ENCODE results near the gene NYAP2.

NYAP2 gene

GRCh38 chr2:225497166-225497565 is 97.7 kb downstream of the NYAP2 start:
- no peak overlapping the region for H3K4me3 ChIP-seq (ENCODE audit: low read depth in 1 of 5, low read length in 5 of 5)
- H3K9me3 ChIP-seq (ENCODE audit: control insufficient read depth in 5 of 5, low read length in 5 of 5) = no peaks in the 10 kb centered on the region
- H3K4me1 ChIP-seq (ENCODE audit: control insufficient read depth in 5 of 5, insufficient read depth in 5 of 5, low read length in 5 of 5) = no peaks in the 10 kb centered on the region
- H3K36me3 ChIP-seq (ENCODE audit: control insufficient read depth in 5 of 5, insufficient read depth in 5 of 5, low read length in 5 of 5) = no peaks in the 10 kb centered on the region
- no peaks in the 10 kb centered on the region for H3K27me3 ChIP-seq (ENCODE audit: control insufficient read depth in 5 of 5, insufficient read depth in 4 of 5, low read length in 5 of 5)
- no peak overlapping the region for H3K9ac ChIP-seq (ENCODE audit: low read length in 5 of 5)
- no peak overlapping the region for H3K27ac ChIP-seq (ENCODE audit: low read depth, low read length)

- H3K4me1 ChIP-seq (ENCODE audit: control insufficient read depth in 5 of 5, insufficient read depth in 5 of 5, low read length in 5 of 5) = no peaks in the 10 kb centered on the region
- no peak overlapping the region for H3K27ac ChIP-seq (ENCODE audit: low read depth, low read length)
- no peaks in the 10 kb centered on the region for H3K9me3 ChIP-seq (ENCODE audit: control insufficient read depth in 5 of 5, low read length in 5 of 5)
Observed at GRCh38 chr2:225501022-225501421, 101.5 kb downstream of the NYAP2 start.

GRCh38 chr2:225502971-225503370 is 103.5 kb downstream of the NYAP2 start:
- H3K9me3 ChIP-seq (ENCODE audit: control insufficient read depth in 5 of 5, low read length in 5 of 5) = no peaks in the 10 kb centered on the region
- no peaks in the 10 kb centered on the region for H3K36me3 ChIP-seq (ENCODE audit: control insufficient read depth in 5 of 5, insufficient read depth in 5 of 5, low read length in 5 of 5)
- H3K4me3 ChIP-seq (ENCODE audit: low read depth in 1 of 5, low read length in 5 of 5) = no peak overlapping the region
- H3K27ac ChIP-seq (ENCODE audit: low read depth, low read length) = no peak overlapping the region
- no peak overlapping the region for H3K9ac ChIP-seq (ENCODE audit: low read length in 5 of 5)
- H3K4me1 ChIP-seq (ENCODE audit: control insufficient read depth in 5 of 5, insufficient read depth in 5 of 5, low read length in 5 of 5) = no peaks in the 10 kb centered on the region
- H3K27me3 ChIP-seq (ENCODE audit: control insufficient read depth in 5 of 5, insufficient read depth in 4 of 5, low read length in 5 of 5) = no peaks in the 10 kb centered on the region

More at GRCh38 chr2:225501022-225501421, 101.5 kb downstream of the NYAP2 start:
- Histone ChIP-seq H3K9ac (ENCODE audit: low read length in 5 of 5) (no peak overlapping the region), H3K27me3 (ENCODE audit: control insufficient read depth in 5 of 5, insufficient read depth in 4 of 5, low read length in 5 of 5) (no peaks in the 10 kb centered on the region), H3K4me3 (ENCODE audit: low read depth in 1 of 5, low read length in 5 of 5) (no peak overlapping the region), H3K36me3 (ENCODE audit: control insufficient read depth in 5 of 5, insufficient read depth in 5 of 5, low read length in 5 of 5) (no peaks in the 10 kb centered on the region)

- no peak overlapping the region for H3K9ac ChIP-seq (ENCODE audit: low read length in 5 of 5)
- H3K9me3 ChIP-seq (ENCODE audit: control insufficient read depth in 5 of 5, low read length in 5 of 5) = no peaks in the 10 kb centered on the region
- no peaks in the 10 kb centered on the region for H3K36me3 ChIP-seq (ENCODE audit: control insufficient read depth in 5 of 5, insufficient read depth in 5 of 5, low read length in 5 of 5)
- no peak overlapping the region for H3K27ac ChIP-seq (ENCODE audit: low read depth, low read length)
- no peaks in the 10 kb centered on the region for H3K27me3 ChIP-seq (ENCODE audit: control insufficient read depth in 5 of 5, insufficient read depth in 4 of 5, low read length in 5 of 5)
- H3K4me3 ChIP-seq (ENCODE audit: low read depth in 1 of 5, low read length in 5 of 5) = no peak overlapping the region
- H3K4me1 ChIP-seq (ENCODE audit: control insufficient read depth in 5 of 5, insufficient read depth in 5 of 5, low read length in 5 of 5) = no peaks in the 10 kb centered on the region
Observed at GRCh38 chr2:225510796-225511195, 111.3 kb downstream of the NYAP2 start.

- Histone ChIP-seq H3K9ac (ENCODE audit: low read length in 5 of 5) (no peak overlapping the region), H3K4me1 (ENCODE audit: control insufficient read depth in 5 of 5, insufficient read depth in 5 of 5, low read length in 5 of 5) (no peaks in the 10 kb centered on the region), H3K27me3 (ENCODE audit: control insufficient read depth in 5 of 5, insufficient read depth in 4 of 5, low read length in 5 of 5) (no peaks in the 10 kb centered on the region), H3K36me3 (ENCODE audit: control insufficient read depth in 5 of 5, insufficient read depth in 5 of 5, low read length in 5 of 5) (no peaks in the 10 kb centered on the region), H3K4me3 (ENCODE audit: low read depth in 1 of 5, low read length in 5 of 5) (no peak overlapping the region), H3K9me3 (ENCODE audit: control insufficient read depth in 5 of 5, low read length in 5 of 5) (no peaks in the 10 kb centered on the region), H3K27ac (ENCODE audit: low read depth, low read length) (no peak overlapping the region)
Observed at GRCh38 chr2:225512469-225512868, 113.0 kb downstream of the NYAP2 start.

GRCh38 chr2:225512876-225513540 is 113.5 kb downstream of the NYAP2 start:
- no peaks in the 10 kb centered on the region for H3K9me3 ChIP-seq (ENCODE audit: control insufficient read depth in 5 of 5, low read length in 5 of 5)
- H3K27ac ChIP-seq (ENCODE audit: low read depth, low read length) = no peak overlapping the region
- H3K4me3 ChIP-seq (ENCODE audit: low read depth in 1 of 5, low read length in 5 of 5) = no peak overlapping the region
- no peaks in the 10 kb centered on the region for H3K27me3 ChIP-seq (ENCODE audit: control insufficient read depth in 5 of 5, insufficient read depth in 4 of 5, low read length in 5 of 5)
- H3K9ac ChIP-seq (ENCODE audit: low read length in 5 of 5) = no peak overlapping the region
- no peaks in the 10 kb centered on the region for H3K36me3 ChIP-seq (ENCODE audit: control insufficient read depth in 5 of 5, insufficient read depth in 5 of 5, low read length in 5 of 5)
- no peaks in the 10 kb centered on the region for H3K4me1 ChIP-seq (ENCODE audit: control insufficient read depth in 5 of 5, insufficient read depth in 5 of 5, low read length in 5 of 5)

GRCh38 chr2:225515033-225515432 is 115.5 kb downstream of the NYAP2 start:
- Histone ChIP-seq H3K9ac (ENCODE audit: low read length in 5 of 5) (no peak overlapping the region), H3K27ac (ENCODE audit: low read depth, low read length) (no peak overlapping the region), H3K9me3 (ENCODE audit: control insufficient read depth in 5 of 5, low read length in 5 of 5) (no peaks in the 10 kb centered on the region), H3K27me3 (ENCODE audit: control insufficient read depth in 5 of 5, insufficient read depth in 4 of 5, low read length in 5 of 5) (no peaks in the 10 kb centered on the region), H3K4me3 (ENCODE audit: low read depth in 1 of 5, low read length in 5 of 5) (no peak overlapping the region), H3K36me3 (ENCODE audit: control insufficient read depth in 5 of 5, insufficient read depth in 5 of 5, low read length in 5 of 5) (no peaks in the 10 kb centered on the region), H3K4me1 (ENCODE audit: control insufficient read depth in 5 of 5, insufficient read depth in 5 of 5, low read length in 5 of 5) (no peaks in the 10 kb centered on the region)

- Histone ChIP-seq H3K27me3 (ENCODE audit: control insufficient read depth in 5 of 5, insufficient read depth in 4 of 5, low read length in 5 of 5) (no peaks in the 10 kb centered on the region), H3K9ac (ENCODE audit: low read length in 5 of 5) (no peak overlapping the region), H3K27ac (ENCODE audit: low read depth, low read length) (no peak overlapping the region), H3K9me3 (ENCODE audit: control insufficient read depth in 5 of 5, low read length in 5 of 5) (no peaks in the 10 kb centered on the region), H3K4me3 (ENCODE audit: low read depth in 1 of 5, low read length in 5 of 5) (no peak overlapping the region), H3K36me3 (ENCODE audit: control insufficient read depth in 5 of 5, insufficient read depth in 5 of 5, low read length in 5 of 5) (no peaks in the 10 kb centered on the region), H3K4me1 (ENCODE audit: control insufficient read depth in 5 of 5, insufficient read depth in 5 of 5, low read length in 5 of 5) (no peaks in the 10 kb centered on the region)
Observed at GRCh38 chr2:225526760-225527390, 127.4 kb downstream of the NYAP2 start.

GRCh38 chr2:225531559-225531958 is 132.0 kb downstream of the NYAP2 start:
- Histone ChIP-seq H3K27ac (ENCODE audit: low read depth, low read length) (no peak overlapping the region), H3K9ac (ENCODE audit: low read length in 5 of 5) (no peak overlapping the region)

GRCh38 chr2:225532096-225532495 is 132.6 kb downstream of the NYAP2 start:
- Histone ChIP-seq H3K9ac (ENCODE audit: low read length in 5 of 5) (no peak overlapping the region), H3K9me3 (ENCODE audit: control insufficient read depth in 5 of 5, low read length in 5 of 5) (no peaks in the 10 kb centered on the region), H3K27ac (ENCODE audit: low read depth, low read length) (no peak overlapping the region), H3K4me1 (ENCODE audit: control insufficient read depth in 5 of 5, insufficient read depth in 5 of 5, low read length in 5 of 5) (no peaks in the 10 kb centered on the region), H3K4me3 (ENCODE audit: low read depth in 1 of 5, low read length in 5 of 5) (no peak overlapping the region), H3K27me3 (ENCODE audit: control insufficient read depth in 5 of 5, insufficient read depth in 4 of 5, low read length in 5 of 5) (no peaks in the 10 kb centered on the region), H3K36me3 (ENCODE audit: control insufficient read depth in 5 of 5, insufficient read depth in 5 of 5, low read length in 5 of 5) (no peaks in the 10 kb centered on the region)

More at GRCh38 chr2:225531559-225531958, 132.0 kb downstream of the NYAP2 start:
- no peaks in the 10 kb centered on the region for H3K9me3 ChIP-seq (ENCODE audit: control insufficient read depth in 5 of 5, low read length in 5 of 5)
- H3K27me3 ChIP-seq (ENCODE audit: control insufficient read depth in 5 of 5, insufficient read depth in 4 of 5, low read length in 5 of 5) = no peaks in the 10 kb centered on the region
- no peak overlapping the region for H3K4me3 ChIP-seq (ENCODE audit: low read depth in 1 of 5, low read length in 5 of 5)
- no peaks in the 10 kb centered on the region for H3K36me3 ChIP-seq (ENCODE audit: control insufficient read depth in 5 of 5, insufficient read depth in 5 of 5, low read length in 5 of 5)
- H3K4me1 ChIP-seq (ENCODE audit: control insufficient read depth in 5 of 5, insufficient read depth in 5 of 5, low read length in 5 of 5) = no peaks in the 10 kb centered on the region
